ENCODE data around the gene DDX4.

The DDX4 gene

GRCh38 chr5:55864606-55865541 lies 127.0 kb downstream of the DDX4 start:
- in situ Hi-C loops (cut with MboI; ENCODE audit: low sequenced_read_pairs), result no loop called here

DNA sequence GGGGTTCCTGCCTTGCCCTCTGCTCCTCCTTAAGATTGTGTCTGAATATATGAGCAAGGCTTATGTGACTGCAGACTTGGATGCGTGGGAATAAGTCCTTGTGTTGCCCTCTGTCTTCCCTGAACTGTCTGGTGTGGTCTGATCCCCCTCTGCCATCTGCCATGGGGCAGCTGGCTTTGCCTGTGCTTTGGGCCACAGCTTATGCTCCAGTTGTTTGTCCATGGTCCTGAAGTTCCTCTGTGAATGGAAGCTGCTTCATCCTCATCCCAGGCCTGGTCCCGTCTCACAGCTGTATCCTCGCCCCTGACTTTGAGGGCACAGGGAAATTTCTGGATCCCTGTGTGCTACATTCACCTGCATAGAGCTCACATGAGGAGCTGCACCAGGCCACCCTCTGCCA lies 128.0 kb downstream of the DDX4 start:
- in situ Hi-C loops (cut with MboI; ENCODE audit: low sequenced_read_pairs), result no loop called here

DNA sequence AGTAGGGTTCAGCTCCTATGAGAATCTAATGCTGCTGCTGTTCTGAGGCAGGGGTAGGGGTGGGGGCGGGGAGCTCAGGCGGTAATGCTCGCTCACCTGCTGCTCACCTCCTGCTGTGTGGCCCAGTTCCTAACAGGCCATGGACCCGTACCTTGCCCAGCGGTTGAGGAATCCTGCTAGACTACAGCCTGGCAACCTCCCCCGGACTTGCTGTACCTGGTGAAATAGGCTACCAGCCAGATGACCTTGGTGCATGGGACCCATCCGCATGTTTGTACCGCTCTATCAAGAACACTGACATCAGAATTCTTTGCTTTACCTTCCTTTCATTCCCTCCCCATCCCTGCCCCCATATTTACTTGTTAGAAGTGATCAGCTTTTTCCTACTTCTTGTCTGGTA lies 128.6 kb downstream of the DDX4 start:
- in situ Hi-C loops (cut with MboI; ENCODE audit: low sequenced_read_pairs), result no loop called here
